ENCODE data around the gene HACD2. TPM values are rescaled to one million over a fixed set of nuclear protein-coding genes. Genes with fewer than 3 reads are reported as not detected.

HACD2 gene
- total RNA-seq, 1 experiment from 2014 or later = 43.8 TPM

- POLR2A ChIA-PET (ENCODE audit: unreplicated experiment) = no interaction called here
- H4K20me1 ChIP-seq (ENCODE audit: low read length) = no peaks in the 10 kb centered on the region
- H3K9ac ChIP-seq (ENCODE audit: low read length) = no peak overlapping the region
- 0 out of 2 replicates have a peak, but pooled peaks cover 12% of the 10 kb centered on the region for H3K9me3 ChIP-seq (ENCODE audit: low read length)
- no peak overlapping the region for H3K27ac ChIP-seq (ENCODE audit: low read length)
- intact Hi-C loops (cut with micrococcal nuclease) = no loop called here
- H3K4me1 ChIP-seq (ENCODE audit: insufficient read depth, low read length) = peaks cover 11% of the 10 kb centered on the region
- CTCF ChIA-PET = no interaction called here
- H3K9me2 ChIP-seq (replicated peaks; ENCODE audit: low read length) = no peaks in the 10 kb centered on the region
- H3K79me2 ChIP-seq (ENCODE audit: low read length) = peaks cover 24% of the 10 kb centered on the region
- no peak overlapping the region for H2AFZ ChIP-seq (ENCODE audit: low read length)
- H3K36me3 ChIP-seq (ENCODE audit: low read depth, low read length) = peaks cover 31% of the 10 kb centered on the region
- no TSS peak for BruUV-seq (replicated peaks)
- TF ChIP-seq EZH2 (IDR thresholded peaks at IDR 0.05; ENCODE audit: low read length, unreplicated experiment) (no peak), CTCF (conservative IDR thresholded peaks at IDR 0.05; ENCODE audit: low read depth, low read length) (no peak), EZH2phosphoT487 (IDR thresholded peaks at IDR 0.05; ENCODE audit: borderline replicate concordance, low read length) (no peak)
- no peak overlapping the region for H3K4me3 ChIP-seq (ENCODE audit: low read length)
- H3K4me2 ChIP-seq (ENCODE audit: low read length) = no peak overlapping the region
- no peaks in the 10 kb centered on the region for H3K27me3 ChIP-seq (ENCODE audit: low read length)
- no peaks in the 10 kb centered on the region for H3F3A ChIP-seq (ENCODE audit: low read length, unreplicated experiment)
- ATAC-seq (no peak), DNase-seq (no peak)
Observed at GRCh38 chr3:123590685-123591450, 6.0 kb upstream of the HACD2 start.

- Histone ChIP-seq H3K36me3 (ENCODE audit: low read depth, low read length) (peaks cover 31% of the 10 kb centered on the region), H3K4me2 (ENCODE audit: low read length) (peak overlapping the region; percentile 90), H3K9me2 (replicated peaks; ENCODE audit: low read length) (no peaks in the 10 kb centered on the region), H2AFZ (ENCODE audit: low read length) (no peak overlapping the region), H4K20me1 (ENCODE audit: low read length) (0 out of 2 replicates have a peak, but pooled peaks cover 9% of the 10 kb centered on the region), H3K27ac (ENCODE audit: low read length) (no peak overlapping the region), H3F3A (ENCODE audit: low read length, unreplicated experiment) (no peaks in the 10 kb centered on the region), H3K9ac (ENCODE audit: low read length) (no peak overlapping the region), H3K4me1 (ENCODE audit: insufficient read depth, low read length) (peaks cover 25% of the 10 kb centered on the region), H3K79me2 (ENCODE audit: low read length) (peaks cover 52% of the 10 kb centered on the region), H3K27me3 (ENCODE audit: low read length) (no peaks in the 10 kb centered on the region), H3K4me3 (ENCODE audit: low read length) (0 out of 2 replicates have a peak overlapping the region, but pooled peaks have one; percentile 85), H3K9me3 (ENCODE audit: low read length) (0 out of 2 replicates have a peak, but pooled peaks cover 12% of the 10 kb centered on the region)
- POLR2A ChIA-PET (ENCODE audit: unreplicated experiment) = no interaction called here
- DNase-seq (no peak), ATAC-seq (no peak)
- no TSS peak for BruUV-seq (replicated peaks)
- intact Hi-C loops (cut with micrococcal nuclease) = loop anchor here (5.0 kb wide), 1 partner anchor 55 kb away; no protein-coding TSS in a partner anchor
- TF ChIP-seq EZH2phosphoT487 (IDR thresholded peaks at IDR 0.05; ENCODE audit: borderline replicate concordance, low read length) (no peak), EZH2 (IDR thresholded peaks at IDR 0.05; ENCODE audit: low read length, unreplicated experiment) (no peak)
- CTCF ChIA-PET = no interaction called here
Observed at GRCh38 chr3:123587401-123587800, 2.5 kb upstream of the HACD2 start.

- TF ChIP-seq EZH2 (IDR thresholded peaks at IDR 0.05; ENCODE audit: low read length, unreplicated experiment) (no peak), EZH2phosphoT487 (IDR thresholded peaks at IDR 0.05; ENCODE audit: borderline replicate concordance, low read length) (no peak), CTCF (conservative IDR thresholded peaks at IDR 0.05; ENCODE audit: low read depth, low read length) (no peak)
- H4K20me1 ChIP-seq (ENCODE audit: low read length) = peaks cover 12% of the 10 kb centered on the region
- H3K36me3 ChIP-seq (ENCODE audit: low read depth, low read length) = peaks cover 31% of the 10 kb centered on the region
- DNase-seq (no peak), ATAC-seq (no peak)
- H3K27me3 ChIP-seq (ENCODE audit: low read length) = no peaks in the 10 kb centered on the region
- H3K9ac ChIP-seq (ENCODE audit: low read length) = peak overlapping the region; percentile 81; the same call in 1 of the 2 replicates
- no peaks in the 10 kb centered on the region for H3F3A ChIP-seq (ENCODE audit: low read length, unreplicated experiment)
- H3K79me2 ChIP-seq (ENCODE audit: low read length) = peaks cover 54% of the 10 kb centered on the region
- peak overlapping the region; percentile 85 for H3K4me3 ChIP-seq (ENCODE audit: low read length)
- no TSS peak for BruUV-seq (replicated peaks)
- H3K4me1 ChIP-seq (ENCODE audit: insufficient read depth, low read length) = peaks cover 29% of the 10 kb centered on the region
- H3K9me3 ChIP-seq (ENCODE audit: low read length) = 0 out of 2 replicates have a peak, but pooled peaks cover 12% of the 10 kb centered on the region
- ChIA-PET CTCF (no interaction called here), POLR2A (ENCODE audit: unreplicated experiment) (no interaction called here)
- peak overlapping the region; percentile 87; the same call in 1 of the 2 replicates for H2AFZ ChIP-seq (ENCODE audit: low read length)
- no peaks in the 10 kb centered on the region for H3K9me2 ChIP-seq (replicated peaks; ENCODE audit: low read length)
- H3K27ac ChIP-seq (ENCODE audit: low read length) = no peak overlapping the region
- intact Hi-C loops (cut with micrococcal nuclease) = loop anchor here (5.0 kb wide), 1 partner anchor 55 kb away; no protein-coding TSS in a partner anchor
- H3K4me2 ChIP-seq (ENCODE audit: low read length) = peak overlapping the region; percentile 90
Observed at GRCh38 chr3:123586968-123587367, 2.1 kb upstream of the HACD2 start.
